Measurements from ENCODE around the gene JAG2.

Gene JAG2

GRCh38 chr14:105148604-105149145, 19.9 kb downstream of the JAG2 start:
- FAIRE-seq = no peak

- FAIRE-seq = no peak
Measured at GRCh38 chr14:105147671-105148603, 20.6 kb downstream of the JAG2 start.

GRCh38 chr14:105146976-105147635, 21.5 kb downstream of the JAG2 start:
- no peak for FAIRE-seq

GRCh38 chr14:105146181-105146975, 22.2 kb downstream of the JAG2 start:
- no peak for FAIRE-seq

- no peak for FAIRE-seq
Measured at GRCh38 chr14:105145381-105146180, 23.0 kb downstream of the JAG2 start.

GRCh38 chr14:105144666-105145380, 23.8 kb downstream of the JAG2 start:
- no peak for FAIRE-seq

GRCh38 chr14:105144026-105144665, 24.4 kb downstream of the JAG2 start:
- FAIRE-seq = no peak

GRCh38 chr14:105143451-105144025, 25.0 kb downstream of the JAG2 start:
- FAIRE-seq = no peak

GRCh38 chr14:105142651-105143450, 25.7 kb downstream of the JAG2 start:
- FAIRE-seq = no peak

- FAIRE-seq = no peak
Measured at GRCh38 chr14:105141486-105142281, 26.9 kb downstream of the JAG2 start.

- FAIRE-seq = no peak
Measured at GRCh38 chr14:105141026-105141425, 27.6 kb downstream of the JAG2 start.

- FAIRE-seq = no peak
Measured at GRCh38 chr14:105140581-105140980, 28.0 kb downstream of the JAG2 start.

- FAIRE-seq = no peak
Measured at GRCh38 chr14:105139831-105140239, 28.7 kb downstream of the JAG2 start.

- FAIRE-seq = no peak
Measured at GRCh38 chr14:105139212-105139825, 29.3 kb downstream of the JAG2 start.

GRCh38 chr14:105138551-105139111, 29.9 kb downstream of the JAG2 start:
- FAIRE-seq = no peak

- FAIRE-seq = no peak
Measured at GRCh38 chr14:105138021-105138541, 30.5 kb downstream of the JAG2 start.

GRCh38 chr14:105137481-105138020, 31.0 kb downstream of the JAG2 start:
- no peak for FAIRE-seq

Data from G401.6 (cell line).